Measurements from ENCODE around the gene PARP2.

PARP2 gene

GRCh38 chr14:20365928-20366327 is 22.5 kb downstream of the PARP2 start:
- Histone ChIP-seq H3K27ac (no peak overlapping the region), H3K36me3 (ENCODE audit: insufficient read depth, low read length) (peaks cover 9% of the 10 kb centered on the region), H3K9me3 (ENCODE audit: low read depth, low read length) (no peaks in the 10 kb centered on the region), H3K4me3 (no peak overlapping the region), H3K9ac (ENCODE audit: insufficient read length) (no peak overlapping the region)
- no peak for DNase-seq (ENCODE audit: low read depth, low spot score)
- TF ChIP-seq EZH2 (IDR thresholded peaks at IDR 0.05) (no peak), POLR2AphosphoS5 (IDR thresholded peaks at IDR 0.05; ENCODE audit: borderline replicate concordance, low read depth, low read length) (no peak), FOXP2 (optimal IDR thresholded peaks at IDR 0.05; ENCODE audit: control extremely low read depth, extremely low read length, insufficient read depth) (no peak)

GRCh38 chr14:20372796-20373195 is 29.4 kb downstream of the PARP2 start:
- no peak overlapping the region for H3K4me3 ChIP-seq
- DNase-seq (ENCODE audit: low read depth, low spot score) = no peak
- no peak overlapping the region for H3K9ac ChIP-seq (ENCODE audit: insufficient read length)
- H3K36me3 ChIP-seq (ENCODE audit: insufficient read depth, low read length) = peaks cover 15% of the 10 kb centered on the region
- TF ChIP-seq EZH2 (IDR thresholded peaks at IDR 0.05) (no peak), POLR2AphosphoS5 (IDR thresholded peaks at IDR 0.05; ENCODE audit: borderline replicate concordance, low read depth, low read length) (no peak), FOXP2 (optimal IDR thresholded peaks at IDR 0.05; ENCODE audit: control extremely low read depth, extremely low read length, insufficient read depth) (no peak)
- H3K27ac ChIP-seq = no peak overlapping the region
- no peaks in the 10 kb centered on the region for H3K9me3 ChIP-seq (ENCODE audit: low read depth, low read length)

- no peak overlapping the region for H3K9ac ChIP-seq (ENCODE audit: insufficient read length)
- DNase-seq (ENCODE audit: low read depth, low spot score) = no peak
- H3K9me3 ChIP-seq (ENCODE audit: low read depth, low read length) = no peaks in the 10 kb centered on the region
- peaks cover 9% of the 10 kb centered on the region for H3K36me3 ChIP-seq (ENCODE audit: insufficient read depth, low read length)
- TF ChIP-seq EZH2 (IDR thresholded peaks at IDR 0.05) (no peak), POLR2AphosphoS5 (IDR thresholded peaks at IDR 0.05; ENCODE audit: borderline replicate concordance, low read depth, low read length) (no peak), FOXP2 (optimal IDR thresholded peaks at IDR 0.05; ENCODE audit: control extremely low read depth, extremely low read length, insufficient read depth) (no peak)
- no peak overlapping the region for H3K4me3 ChIP-seq
- no peak overlapping the region for H3K27ac ChIP-seq
Observed at GRCh38 chr14:20375471-20375870, 32.0 kb downstream of the PARP2 start.

GRCh38 chr14:20376071-20376588 is 32.7 kb downstream of the PARP2 start:
- Histone ChIP-seq H3K36me3 (ENCODE audit: insufficient read depth, low read length) (peaks cover 4% of the 10 kb centered on the region; the same call in 1 of the 2 replicates), H3K4me3 (no peak overlapping the region), H3K9me3 (ENCODE audit: low read depth, low read length) (no peaks in the 10 kb centered on the region), H3K9ac (ENCODE audit: insufficient read length) (no peak overlapping the region), H3K27ac (no peak overlapping the region)
- TF ChIP-seq FOXP2 (optimal IDR thresholded peaks at IDR 0.05; ENCODE audit: control extremely low read depth, extremely low read length, insufficient read depth) (no peak), EZH2 (IDR thresholded peaks at IDR 0.05) (no peak), POLR2AphosphoS5 (IDR thresholded peaks at IDR 0.05; ENCODE audit: borderline replicate concordance, low read depth, low read length) (no peak)
- no peak for DNase-seq (ENCODE audit: low read depth, low spot score)

- no peak for DNase-seq (ENCODE audit: low read depth, low spot score)
- TF ChIP-seq FOXP2 (optimal IDR thresholded peaks at IDR 0.05; ENCODE audit: control extremely low read depth, extremely low read length, insufficient read depth) = no peak
- TF ChIP-seq POLR2AphosphoS5 (IDR thresholded peaks at IDR 0.05; ENCODE audit: borderline replicate concordance, low read depth, low read length) = no peak
- TF ChIP-seq EZH2 (IDR thresholded peaks at IDR 0.05) = no peak
- Histone ChIP-seq H3K27ac (no peak overlapping the region), H3K9ac (ENCODE audit: insufficient read length) (no peak overlapping the region), H3K9me3 (ENCODE audit: low read depth, low read length) (no peaks in the 10 kb centered on the region), H3K4me3 (no peak overlapping the region), H3K36me3 (ENCODE audit: insufficient read depth, low read length) (peaks cover 3% of the 10 kb centered on the region; the same call in 1 of the 2 replicates)
Observed at GRCh38 chr14:20377171-20377570, 33.7 kb downstream of the PARP2 start.

GRCh38 chr14:20379743-20380142 is 36.3 kb downstream of the PARP2 start:
- no peak for DNase-seq (ENCODE audit: low read depth, low spot score)
- H3K4me3 ChIP-seq = no peak overlapping the region
- H3K36me3 ChIP-seq (ENCODE audit: insufficient read depth, low read length) = no peaks in the 10 kb centered on the region; the same call in 1 of the 2 replicates
- TF ChIP-seq POLR2AphosphoS5 (IDR thresholded peaks at IDR 0.05; ENCODE audit: borderline replicate concordance, low read depth, low read length) (no peak), FOXP2 (optimal IDR thresholded peaks at IDR 0.05; ENCODE audit: control extremely low read depth, extremely low read length, insufficient read depth) (no peak), EZH2 (IDR thresholded peaks at IDR 0.05) (no peak)
- no peak overlapping the region for H3K27ac ChIP-seq
- no peaks in the 10 kb centered on the region for H3K9me3 ChIP-seq (ENCODE audit: low read depth, low read length)
- no peak overlapping the region for H3K9ac ChIP-seq (ENCODE audit: insufficient read length)

GRCh38 chr14:20380681-20381080 is 37.2 kb downstream of the PARP2 start:
- TF ChIP-seq EZH2 (IDR thresholded peaks at IDR 0.05) (no peak), POLR2AphosphoS5 (IDR thresholded peaks at IDR 0.05; ENCODE audit: borderline replicate concordance, low read depth, low read length) (no peak), FOXP2 (optimal IDR thresholded peaks at IDR 0.05; ENCODE audit: control extremely low read depth, extremely low read length, insufficient read depth) (no peak)
- no peak overlapping the region for H3K27ac ChIP-seq
- H3K36me3 ChIP-seq (ENCODE audit: insufficient read depth, low read length) = no peaks in the 10 kb centered on the region; the same call in 1 of the 2 replicates
- no peak overlapping the region for H3K4me3 ChIP-seq
- no peak overlapping the region for H3K9ac ChIP-seq (ENCODE audit: insufficient read length)
- DNase-seq (ENCODE audit: low read depth, low spot score) = no peak
- no peaks in the 10 kb centered on the region for H3K9me3 ChIP-seq (ENCODE audit: low read depth, low read length)

GRCh38 chr14:20381341-20381740 is 37.9 kb downstream of the PARP2 start:
- Histone ChIP-seq H3K27ac (no peak overlapping the region), H3K4me3 (no peak overlapping the region), H3K9ac (ENCODE audit: insufficient read length) (no peak overlapping the region), H3K36me3 (ENCODE audit: insufficient read depth, low read length) (no peaks in the 10 kb centered on the region; the same call in 1 of the 2 replicates), H3K9me3 (ENCODE audit: low read depth, low read length) (no peaks in the 10 kb centered on the region)
- no peak for DNase-seq (ENCODE audit: low read depth, low spot score)
- no peak for TF ChIP-seq POLR2AphosphoS5 (IDR thresholded peaks at IDR 0.05; ENCODE audit: borderline replicate concordance, low read depth, low read length)
- TF ChIP-seq FOXP2 (optimal IDR thresholded peaks at IDR 0.05; ENCODE audit: control extremely low read depth, extremely low read length, insufficient read depth) = no peak
- TF ChIP-seq EZH2 (IDR thresholded peaks at IDR 0.05) = no peak

- no peak overlapping the region for H3K4me3 ChIP-seq
- no peaks in the 10 kb centered on the region for H3K9me3 ChIP-seq (ENCODE audit: low read depth, low read length)
- no peaks in the 10 kb centered on the region; the same call in 1 of the 2 replicates for H3K36me3 ChIP-seq (ENCODE audit: insufficient read depth, low read length)
- no peak for TF ChIP-seq FOXP2 (optimal IDR thresholded peaks at IDR 0.05; ENCODE audit: control extremely low read depth, extremely low read length, insufficient read depth)
- no peak for TF ChIP-seq EZH2 (IDR thresholded peaks at IDR 0.05)
- no peak for TF ChIP-seq POLR2AphosphoS5 (IDR thresholded peaks at IDR 0.05; ENCODE audit: borderline replicate concordance, low read depth, low read length)
- DNase-seq (ENCODE audit: low read depth, low spot score) = no peak
- no peak overlapping the region for H3K27ac ChIP-seq
- no peak overlapping the region for H3K9ac ChIP-seq (ENCODE audit: insufficient read length)
Observed at GRCh38 chr14:20382526-20382925, 39.1 kb downstream of the PARP2 start.

All from SK-N-MC (cell line).